ENCODE measurements around the gene GPC3.
"Not testable (repeated sequence)": the region's sequence is repeated elsewhere in the genome, so short reads cannot be mapped to it uniquely, and the experiment has no call there.

Gene GPC3

DNA sequence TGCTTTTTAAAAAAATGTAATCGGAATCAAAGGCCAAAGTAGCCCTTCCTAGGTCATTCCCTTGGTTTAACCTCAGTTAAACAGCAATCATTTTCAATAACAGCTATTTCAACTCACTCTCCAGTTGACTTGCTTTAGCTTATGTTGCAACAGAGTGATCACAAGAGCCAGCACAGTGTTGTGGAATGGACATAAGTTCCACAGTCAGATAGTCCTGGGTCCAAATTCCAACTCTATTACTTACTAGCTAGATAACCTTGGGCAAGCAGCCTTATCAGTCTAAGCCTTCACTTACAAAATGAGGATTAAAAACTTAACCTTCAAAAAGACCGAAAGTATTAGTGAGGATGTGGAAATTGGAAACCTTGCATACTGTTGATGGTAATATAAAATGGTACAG is 9.2 kb upstream of the GPC3 start:
- no peak for DNase-seq

DNA sequence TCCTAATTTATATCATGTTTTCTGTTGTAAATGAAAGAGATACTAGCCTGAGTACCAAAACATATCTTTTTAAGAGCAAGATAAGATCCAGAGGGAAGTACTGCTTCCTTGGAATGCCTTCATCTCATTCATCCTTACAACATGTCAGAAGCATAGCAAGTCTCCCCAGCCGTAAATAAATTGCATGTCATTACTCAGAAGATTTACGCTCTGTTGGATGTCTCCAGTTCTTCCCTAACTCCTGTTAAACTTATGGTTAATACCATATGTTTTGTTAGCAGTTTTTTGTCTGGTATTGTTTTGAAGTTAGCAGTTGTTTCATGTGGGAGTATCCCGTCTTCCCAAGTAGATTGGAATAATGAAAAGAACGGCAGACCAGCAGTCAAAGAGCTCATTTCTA is 7.5 kb upstream of the GPC3 start:
- DNase-seq, result no peak

DNA sequence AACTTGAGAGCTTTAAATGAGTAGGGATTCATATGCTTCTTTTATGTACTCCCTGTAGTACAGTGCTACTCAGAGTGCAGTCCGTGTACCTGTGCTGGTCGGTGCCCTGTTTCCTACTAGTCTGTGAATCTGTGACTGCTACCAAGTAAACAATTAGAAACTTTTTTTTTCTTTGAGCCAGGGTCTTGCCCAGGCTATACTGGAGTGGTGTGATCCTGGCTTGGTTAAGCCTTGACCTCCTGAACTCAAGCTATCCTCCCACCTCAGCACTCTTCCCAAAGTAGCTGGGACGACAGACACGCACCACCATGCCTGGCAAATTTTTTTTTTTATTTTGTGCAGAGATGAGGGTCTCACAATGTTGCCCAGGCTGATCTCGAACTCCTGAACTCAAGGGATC is 6.4 kb upstream of the GPC3 start:
- no peak for DNase-seq

DNA sequence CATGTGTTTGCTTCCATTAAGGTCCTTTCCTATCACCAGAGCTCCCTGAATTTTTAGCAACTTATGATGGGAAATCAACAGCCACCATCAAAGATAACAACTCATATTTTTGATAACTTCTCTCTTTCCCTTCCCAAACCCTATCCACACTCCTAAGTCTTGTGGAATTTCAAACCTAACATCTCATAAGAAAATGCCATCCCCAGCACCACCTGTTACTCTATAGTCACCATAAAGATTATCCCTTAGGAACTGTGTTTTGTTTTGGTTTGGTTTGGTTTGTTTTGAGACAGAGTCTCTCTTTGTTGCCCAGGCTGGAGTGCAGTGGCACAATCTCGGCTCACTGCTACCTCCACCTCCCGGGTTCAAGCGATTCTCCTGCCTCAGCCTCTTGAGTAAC is 5.7 kb upstream of the GPC3 start:
- DNase-seq, result not testable (repeated sequence)

DNA sequence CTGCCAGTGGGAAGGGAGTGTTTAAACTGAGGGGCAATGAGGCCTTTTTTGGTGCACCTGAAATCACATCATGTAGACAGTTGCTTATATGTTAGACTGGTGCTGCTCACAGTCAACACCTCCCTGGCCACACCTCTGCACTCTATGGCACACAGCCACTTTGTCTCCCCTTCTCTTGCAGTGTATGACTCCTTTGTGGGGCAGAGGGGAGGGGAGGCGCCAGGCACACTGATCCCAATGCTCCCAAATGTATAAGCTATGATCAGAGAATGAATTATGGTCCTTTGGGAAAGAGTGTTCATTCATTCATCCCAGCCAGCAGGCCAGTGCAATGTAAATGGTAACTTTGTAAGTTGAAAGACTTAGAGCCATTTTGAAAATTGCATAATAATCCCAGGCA is 4.6 kb upstream of the GPC3 start:
- DNase-seq, result no peak

DNA sequence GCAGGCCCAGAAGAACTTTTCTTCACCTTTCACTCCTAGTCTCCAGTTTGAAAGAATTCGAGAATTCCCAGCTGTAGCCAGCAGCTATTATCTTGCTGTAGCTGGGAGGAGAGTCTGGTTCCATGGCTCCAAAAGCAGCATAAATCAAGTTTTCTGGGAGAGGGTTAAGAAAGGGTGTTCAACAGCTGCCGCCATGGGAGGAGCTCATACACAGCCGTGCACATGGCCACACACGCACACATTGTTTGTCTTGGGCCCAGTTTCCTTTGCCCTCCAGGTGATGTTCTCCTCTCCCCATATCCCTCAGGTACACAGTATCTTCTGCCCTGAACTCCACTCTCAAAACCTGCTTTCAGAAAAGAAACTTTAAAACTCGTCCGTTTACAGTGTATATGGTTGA is 4.1 kb upstream of the GPC3 start:
- DNase-seq, result no peak

DNA sequence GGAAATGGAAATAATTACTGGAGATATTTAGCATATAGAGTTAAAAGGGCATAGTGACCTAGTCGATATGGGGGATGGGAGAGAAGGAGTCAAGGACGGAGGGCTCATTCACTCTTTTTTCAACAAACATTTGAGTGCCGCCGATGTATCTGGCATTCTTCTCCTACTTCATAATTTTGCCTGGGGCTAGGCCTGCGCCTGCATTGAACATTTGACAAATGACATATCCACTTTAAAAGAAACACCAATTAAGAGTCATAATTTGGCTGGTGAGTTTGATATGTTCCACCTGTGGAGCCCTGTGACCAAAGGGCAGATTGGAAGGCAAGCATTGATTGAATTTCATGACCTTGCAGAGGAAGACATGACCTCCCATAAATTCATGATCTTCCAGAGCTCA is 2.6 kb upstream of the GPC3 start:
- DNase-seq, result no peak

DNA sequence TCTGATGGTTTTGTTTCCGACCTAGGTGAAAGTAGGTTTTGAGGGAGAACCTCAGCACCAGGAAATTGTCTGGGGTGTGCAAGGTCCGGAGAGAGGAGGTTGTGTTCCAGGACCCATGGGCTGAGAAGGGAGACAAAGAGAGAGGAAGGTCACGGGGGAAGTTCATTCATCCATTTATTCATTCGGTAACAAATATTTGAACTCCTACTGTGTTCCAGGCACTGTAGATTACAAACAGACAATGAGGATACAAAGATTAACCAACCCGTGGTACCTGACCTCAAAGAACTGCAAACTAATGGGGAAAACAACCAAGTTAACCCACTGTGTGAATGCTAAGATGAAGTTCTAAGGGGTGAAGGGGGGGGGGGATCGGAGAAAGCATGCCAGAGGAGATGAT is 1.8 kb upstream of the GPC3 start:
- no peak for DNase-seq

DNA sequence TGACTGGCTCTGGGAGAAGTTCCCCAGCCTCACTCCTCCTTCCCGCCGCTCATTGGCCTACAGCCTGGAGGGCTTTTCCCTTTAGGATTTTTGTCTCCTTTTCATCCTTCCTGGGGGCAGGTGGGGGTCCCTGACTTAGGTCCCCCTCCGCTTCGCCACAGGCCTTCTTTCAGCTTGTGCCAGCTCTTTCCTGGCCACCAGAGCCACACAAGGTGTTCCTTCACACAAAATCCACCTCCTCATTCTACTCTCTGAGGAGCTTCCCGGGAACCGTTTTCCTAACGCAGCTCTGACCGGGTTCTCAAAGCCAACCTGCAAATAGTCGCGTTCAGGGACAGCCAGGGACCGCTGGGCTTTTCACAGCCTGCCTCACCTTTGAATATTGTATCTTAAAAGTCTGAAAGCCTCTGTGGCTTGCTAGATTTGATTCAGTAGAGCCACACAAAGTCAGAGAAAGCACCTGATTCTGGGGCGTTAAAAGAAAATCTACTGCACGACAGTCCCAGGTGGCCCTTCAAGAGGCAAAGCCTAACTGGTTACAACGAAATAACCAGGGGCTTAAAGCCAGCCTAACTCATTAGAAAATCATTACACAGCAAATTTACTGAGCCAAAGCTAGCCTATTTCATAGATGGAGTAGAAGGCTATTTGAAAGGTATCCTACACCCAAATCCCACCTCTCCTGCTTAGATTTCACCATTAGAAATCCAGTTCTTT is 731 bp upstream of the GPC3 start:
- no peak for DNase-seq

DNA sequence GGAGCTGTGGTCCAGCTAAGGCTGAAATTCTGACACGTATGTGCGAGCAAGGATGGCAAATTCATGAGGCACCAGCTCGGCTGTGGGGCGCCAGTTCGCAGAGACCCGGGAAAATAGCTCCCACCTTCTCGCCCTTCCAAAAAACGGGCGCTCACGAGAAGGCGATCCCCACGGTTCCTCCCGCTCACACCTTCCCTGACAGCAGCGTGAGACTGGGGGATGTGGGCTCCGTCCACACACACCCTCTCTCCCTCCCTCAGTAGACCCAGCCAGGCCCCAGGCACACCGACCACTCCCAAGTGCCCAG is 584 bp downstream of the GPC3 start:
- DNase-seq, result no peak

DNA sequence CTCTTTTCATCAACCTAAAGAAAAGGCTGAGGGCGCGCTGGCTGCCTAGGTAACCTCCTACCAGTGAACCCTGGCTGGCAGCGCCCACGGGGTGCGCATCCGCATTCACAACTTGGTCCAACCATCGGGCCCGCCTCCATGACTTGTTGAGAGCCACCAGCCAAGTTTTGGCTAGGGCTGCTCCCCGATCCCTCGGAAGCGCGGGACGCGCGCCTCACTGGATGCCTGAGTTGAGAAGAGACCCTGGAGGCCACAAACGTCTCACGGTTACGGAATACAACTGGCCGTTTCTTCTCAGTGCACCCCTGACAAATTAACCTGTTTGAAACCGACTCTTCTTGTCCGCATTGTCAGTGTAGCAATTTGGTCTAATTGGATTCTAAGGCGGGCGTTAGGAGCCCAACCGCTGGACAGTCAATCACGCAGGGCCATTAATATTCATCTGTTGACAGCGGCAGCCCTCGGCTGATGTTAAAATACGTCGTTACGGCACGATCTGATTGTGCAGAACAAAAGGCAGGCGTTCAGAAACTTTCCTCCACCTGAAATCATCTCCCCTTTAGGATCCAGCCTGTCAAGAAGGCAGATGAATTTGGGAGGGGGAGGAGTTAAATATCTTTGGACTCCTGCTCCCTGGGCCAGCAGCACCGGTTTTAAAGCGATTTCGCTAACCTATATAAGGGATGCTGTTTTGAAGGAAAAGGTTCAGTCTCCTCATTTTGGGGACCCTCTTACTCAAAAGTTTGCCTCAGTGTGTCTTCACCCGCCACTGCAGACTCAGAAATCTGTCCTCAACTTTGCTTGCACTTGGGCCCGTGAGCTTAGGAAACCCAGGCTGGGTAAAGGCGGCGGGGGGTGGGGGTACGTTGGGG is 1.2 kb downstream of the GPC3 start:
- no peak for DNase-seq

DNA sequence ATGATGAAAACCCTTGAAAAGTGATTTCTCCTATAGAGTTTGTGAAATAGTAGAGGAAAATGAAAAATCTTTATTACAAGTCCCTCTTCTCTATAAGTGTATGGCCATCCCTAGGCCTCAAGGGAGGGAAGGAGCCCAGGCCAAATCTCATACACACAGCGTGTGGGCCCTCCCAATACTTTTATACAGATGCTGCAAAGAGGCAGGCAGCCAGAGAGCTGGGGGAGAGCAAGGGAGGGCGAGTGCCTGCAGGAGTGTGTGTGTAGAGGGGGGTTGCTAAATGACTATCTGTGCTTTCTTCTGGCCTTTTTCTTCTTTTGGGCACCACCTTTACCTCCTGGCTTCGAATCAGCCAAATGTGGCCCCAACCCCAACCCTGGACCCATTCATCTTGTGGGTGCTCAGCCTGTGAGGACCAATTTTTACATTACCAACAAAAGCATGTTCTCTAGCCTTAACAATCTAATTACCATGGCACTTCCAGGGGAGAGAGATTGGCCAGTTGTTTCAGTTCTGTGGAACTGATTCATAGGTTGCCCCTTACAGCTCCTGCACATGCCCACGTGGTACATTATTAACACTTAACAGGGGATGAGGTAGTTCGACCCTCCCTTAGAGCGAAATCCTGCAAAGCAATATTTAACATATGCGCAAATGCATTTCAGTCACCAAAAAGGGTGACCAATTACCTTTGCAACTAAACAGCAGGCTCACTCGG is 2.0 kb downstream of the GPC3 start:
- no peak for DNase-seq

DNA sequence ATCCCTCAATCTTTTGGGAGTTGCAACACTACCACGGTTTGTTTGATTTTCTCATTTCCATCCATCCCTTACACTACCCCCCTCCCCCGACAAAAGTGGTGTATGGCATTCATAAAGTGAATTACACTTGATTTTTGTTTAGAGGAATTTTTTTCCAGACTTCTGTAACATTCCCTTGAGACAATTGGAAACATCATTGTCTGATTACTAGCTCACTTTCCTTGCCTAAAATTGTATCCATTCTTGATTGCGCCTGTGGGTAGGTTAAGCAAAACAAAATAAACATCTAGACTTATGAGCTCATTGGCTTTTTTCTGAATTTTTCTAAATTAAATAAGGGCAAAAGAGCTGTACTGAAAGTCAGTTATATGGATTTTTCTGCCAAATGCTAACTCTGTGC is 3.5 kb downstream of the GPC3 start:
- DNase-seq, result no peak

DNA sequence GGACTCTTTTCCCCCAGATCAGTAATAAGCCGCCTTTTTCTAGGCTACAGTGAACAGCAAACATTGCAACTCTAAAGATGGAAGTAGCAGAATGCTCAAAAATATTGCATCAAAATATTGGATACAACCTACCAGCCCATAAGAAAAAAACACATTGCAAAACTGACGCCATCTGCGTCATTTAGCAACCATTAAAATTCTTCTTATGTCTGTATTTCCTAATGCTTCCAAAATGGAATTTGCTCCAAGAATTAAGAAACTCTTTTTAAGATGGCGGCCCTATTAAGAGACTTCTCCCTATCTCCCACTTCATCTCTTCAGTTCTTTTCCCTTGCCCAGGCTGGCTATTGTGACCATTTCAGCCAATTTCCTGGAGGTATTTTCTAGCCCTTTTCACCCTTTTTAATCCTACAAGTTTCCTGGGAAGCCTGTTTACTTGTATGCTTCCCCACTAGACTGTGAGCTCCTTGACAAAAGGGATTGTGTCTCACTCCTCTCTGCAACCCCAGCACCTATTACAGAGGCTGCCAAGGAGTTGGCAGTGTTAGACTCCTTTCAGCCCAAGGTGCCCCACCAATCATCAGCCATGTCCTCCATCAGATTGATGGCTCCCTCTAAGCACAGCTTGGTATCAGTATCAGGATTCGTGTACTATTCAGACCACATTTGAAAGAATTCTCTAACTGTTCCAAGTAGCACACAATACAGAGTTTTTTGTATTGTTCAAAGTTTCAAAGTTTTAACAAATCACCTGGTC is 4.4 kb downstream of the GPC3 start:
- DNase-seq, result no peak

DNA sequence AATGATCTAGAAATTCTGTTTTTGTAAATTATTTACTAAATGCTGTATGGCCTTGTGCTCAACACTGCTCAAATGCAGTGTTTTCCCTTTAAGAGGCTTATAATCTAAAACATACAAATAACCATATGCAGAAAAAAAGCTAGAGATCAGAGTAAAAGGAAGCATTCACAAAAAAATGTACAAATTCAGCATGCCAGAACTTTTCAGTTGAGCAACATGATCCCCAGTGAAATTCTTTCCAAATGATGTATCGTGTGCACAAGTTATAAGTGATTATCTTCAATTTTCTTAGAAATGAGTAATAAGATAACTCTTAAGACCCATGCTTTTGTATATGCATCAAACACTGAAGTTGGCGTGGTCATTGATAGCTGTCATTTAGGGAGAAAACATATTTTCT is 5.0 kb downstream of the GPC3 start:
- DNase-seq, result no peak

DNA sequence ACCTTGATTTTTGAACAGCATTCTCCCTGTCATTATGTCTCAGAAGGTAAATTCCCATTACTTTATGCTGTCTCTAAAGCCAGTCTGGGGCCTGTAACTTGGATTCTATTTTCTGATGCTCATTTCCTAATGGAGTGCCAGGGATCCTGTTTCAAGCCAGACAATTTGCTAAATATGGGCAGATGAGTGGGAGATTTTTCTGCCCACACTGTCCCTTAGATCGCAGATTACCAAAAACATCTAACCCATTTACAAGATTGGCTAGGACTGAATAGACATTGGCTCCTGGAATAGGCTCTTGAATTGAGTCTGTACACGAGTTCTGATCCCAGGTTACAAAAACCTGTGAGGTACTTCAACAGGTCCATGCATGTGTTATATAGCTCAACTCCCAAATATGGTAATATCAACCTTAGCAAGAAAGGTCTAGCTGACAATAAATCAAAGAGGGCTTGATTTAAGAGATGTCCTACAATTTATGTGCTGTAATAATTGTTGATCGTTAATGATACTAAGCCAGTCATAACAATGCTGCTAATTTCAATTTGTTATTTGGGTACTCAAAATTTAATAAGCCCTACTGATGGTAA is 5.7 kb downstream of the GPC3 start:
- DNase-seq, result no peak

DNA sequence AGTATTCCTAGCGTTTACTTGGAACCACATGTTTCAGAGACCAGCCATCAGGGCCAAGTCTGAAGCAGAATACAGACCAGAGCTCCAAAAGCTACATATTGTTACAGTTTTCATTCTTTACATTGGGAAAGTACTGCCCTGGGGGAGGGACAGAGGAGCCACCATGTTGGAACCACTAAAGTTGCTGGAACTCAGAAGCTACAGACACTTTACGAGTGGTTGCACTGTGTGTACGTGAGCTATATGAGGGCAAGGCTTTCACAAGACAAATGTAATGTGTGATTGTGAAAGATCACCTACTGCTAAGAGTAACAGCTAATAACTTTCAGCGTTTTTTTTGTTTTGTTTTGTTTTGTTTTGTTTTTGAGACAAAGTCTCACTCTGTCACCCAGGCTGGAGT is 11.7 kb downstream of the GPC3 start:
- DNase-seq, result no peak

DNA sequence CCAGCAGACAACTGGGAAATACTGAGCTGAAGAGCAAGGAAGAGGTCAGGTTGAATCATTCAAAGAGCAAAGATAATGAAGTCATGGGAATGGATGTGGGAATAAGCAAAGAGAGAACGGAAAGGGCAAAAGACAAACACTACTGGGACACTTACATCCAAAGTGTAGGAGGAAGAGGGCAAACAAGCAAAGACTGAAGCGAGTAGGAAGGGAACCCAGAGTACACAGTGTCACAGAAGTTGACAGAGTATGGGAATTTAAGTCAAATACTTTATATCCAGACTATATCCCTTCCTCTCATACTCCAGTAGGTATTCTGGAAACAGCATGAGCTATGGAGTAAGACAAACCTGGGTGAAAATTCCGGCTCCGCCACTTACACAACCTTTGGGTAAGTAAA is 12.5 kb downstream of the GPC3 start:
- DNase-seq, result no peak

DNA sequence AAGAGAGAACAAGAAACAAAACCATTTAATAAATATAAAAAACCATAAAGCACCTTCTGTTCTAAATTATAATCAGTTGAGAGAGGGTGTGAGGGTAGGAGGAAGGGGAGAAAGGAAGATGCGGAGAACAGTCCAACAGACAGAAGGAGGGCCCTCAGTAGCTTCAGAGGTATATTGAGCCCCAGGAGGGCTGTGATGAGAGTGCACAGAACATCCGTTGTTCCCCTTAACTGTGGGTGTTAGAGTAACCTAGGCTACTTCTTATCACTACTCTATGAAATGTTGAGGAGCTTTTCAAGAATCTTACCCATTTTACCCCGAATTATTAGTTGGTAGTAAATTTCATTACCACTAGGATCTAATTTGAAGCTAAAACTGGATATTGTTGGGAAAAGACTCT is 13.8 kb downstream of the GPC3 start:
- no peak for DNase-seq

DNA sequence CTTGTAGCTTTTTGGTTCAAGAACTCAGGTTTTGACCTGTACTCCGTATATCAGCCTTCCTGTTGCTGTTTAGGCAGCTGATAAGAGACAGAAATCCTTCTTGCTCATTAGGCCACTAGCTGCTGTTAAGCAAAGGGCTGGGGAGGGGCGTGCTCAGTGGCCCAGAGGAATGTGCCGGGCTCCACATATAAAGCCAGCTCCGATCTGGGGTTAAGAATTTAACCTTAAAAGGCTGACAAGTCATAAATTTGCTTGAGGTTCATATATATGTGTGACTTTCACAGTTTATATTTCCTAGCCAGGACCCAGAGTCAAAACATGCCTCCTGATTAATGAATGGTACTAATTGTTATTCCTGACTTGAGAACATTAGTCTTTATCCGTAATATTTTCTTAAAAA is 15.3 kb downstream of the GPC3 start:
- DNase-seq, result no peak

DNA sequence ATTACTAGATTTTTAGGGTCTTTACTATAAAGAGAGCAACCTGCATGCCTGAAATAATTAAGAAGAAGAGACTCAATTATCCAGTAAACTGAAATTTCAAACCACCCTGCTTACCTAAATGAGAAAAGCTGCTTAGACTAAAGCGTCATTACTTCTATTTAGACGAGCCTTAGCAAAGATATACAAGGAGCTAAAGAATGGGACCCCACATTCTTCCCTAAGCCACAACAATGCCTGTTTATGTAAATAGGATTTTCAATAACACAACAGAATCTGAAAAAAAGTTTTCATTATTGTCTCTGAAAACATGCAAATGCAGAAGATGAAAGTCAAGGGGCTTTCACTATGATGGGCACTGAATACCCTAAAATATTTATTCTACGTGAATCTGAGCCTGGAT is 16.2 kb downstream of the GPC3 start:
- no peak for DNase-seq

DNA sequence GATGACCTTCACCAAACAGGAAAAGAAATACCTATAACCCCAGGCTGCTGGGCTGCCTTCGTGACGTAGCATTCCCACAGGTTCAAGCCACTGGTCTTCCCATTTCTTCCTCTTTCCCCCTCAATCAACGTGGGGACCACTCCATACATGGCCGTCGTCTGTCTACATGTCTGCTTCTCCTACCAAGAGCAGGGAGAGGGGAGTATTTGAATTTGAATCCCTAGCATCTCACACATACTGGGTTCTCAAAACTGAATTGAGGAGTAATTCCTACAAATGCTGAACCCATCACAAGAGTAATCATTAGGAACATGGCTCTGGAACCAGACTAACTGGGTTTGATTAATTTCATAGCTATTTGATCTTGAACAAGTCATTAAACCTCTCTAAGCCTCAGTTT is 17.3 kb downstream of the GPC3 start:
- DNase-seq, result no peak

DNA sequence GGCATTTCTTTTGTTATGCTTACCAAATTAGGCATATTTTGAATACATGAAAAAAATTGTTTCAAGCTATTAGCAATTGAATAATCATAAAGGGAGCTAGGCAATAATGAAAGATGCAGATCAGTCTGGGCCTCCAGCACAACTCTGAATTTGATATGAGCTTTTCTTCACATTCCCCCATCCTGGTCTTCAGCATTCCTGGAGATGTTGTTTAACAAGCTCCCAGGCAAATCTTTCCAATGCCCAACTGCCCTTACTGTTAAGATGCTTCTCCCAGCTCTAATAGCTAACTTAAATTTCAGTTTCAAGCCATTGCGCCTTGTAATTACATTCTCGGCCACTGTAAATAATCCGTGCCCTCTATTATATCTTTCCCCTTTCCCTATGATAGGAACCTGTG is 19.2 kb downstream of the GPC3 start:
- DNase-seq, result no peak

Measured in activated CD4-positive, alpha-beta T cell treated with anti-CD3 and anti-CD28 coated beads, Interleukin-2, amount 50 U/mL, for 16 hours (primary cell).